ENCODE results near the gene PLA1A. TPM values are rescaled to one million over a fixed set of nuclear protein-coding genes. Genes with fewer than 3 reads are reported as not detected.

Gene PLA1A
- total RNA-seq, 1 donor from 2014 or later, result not detected

DNA sequence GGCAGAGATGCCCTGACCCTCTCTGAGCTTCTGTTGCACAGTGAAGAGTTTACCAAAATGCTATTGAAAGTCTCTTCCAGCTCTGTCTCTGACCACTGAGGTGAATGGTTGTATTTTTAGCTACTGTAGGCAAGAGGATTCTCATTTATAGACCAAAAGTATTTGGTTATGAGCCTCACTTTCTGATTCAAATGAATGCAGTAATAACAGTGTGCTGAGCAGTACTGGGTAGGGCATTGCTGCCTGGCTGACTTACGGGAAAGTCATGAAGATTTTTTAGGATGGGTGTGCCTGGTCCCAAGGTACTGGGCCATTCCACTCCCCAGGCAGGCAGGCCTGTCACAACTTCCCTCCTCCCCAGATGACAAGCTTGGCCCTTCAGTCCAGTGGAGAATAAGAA lies 15.5 kb downstream of the PLA1A start:
- H3K27me3 Mint-ChIP-seq (ENCODE audit: low read depth), result no peaks in the 10 kb centered on the region
- H3K27ac Mint-ChIP-seq, result no peak overlapping the region
- TF ChIP-seq, protein P1, sequence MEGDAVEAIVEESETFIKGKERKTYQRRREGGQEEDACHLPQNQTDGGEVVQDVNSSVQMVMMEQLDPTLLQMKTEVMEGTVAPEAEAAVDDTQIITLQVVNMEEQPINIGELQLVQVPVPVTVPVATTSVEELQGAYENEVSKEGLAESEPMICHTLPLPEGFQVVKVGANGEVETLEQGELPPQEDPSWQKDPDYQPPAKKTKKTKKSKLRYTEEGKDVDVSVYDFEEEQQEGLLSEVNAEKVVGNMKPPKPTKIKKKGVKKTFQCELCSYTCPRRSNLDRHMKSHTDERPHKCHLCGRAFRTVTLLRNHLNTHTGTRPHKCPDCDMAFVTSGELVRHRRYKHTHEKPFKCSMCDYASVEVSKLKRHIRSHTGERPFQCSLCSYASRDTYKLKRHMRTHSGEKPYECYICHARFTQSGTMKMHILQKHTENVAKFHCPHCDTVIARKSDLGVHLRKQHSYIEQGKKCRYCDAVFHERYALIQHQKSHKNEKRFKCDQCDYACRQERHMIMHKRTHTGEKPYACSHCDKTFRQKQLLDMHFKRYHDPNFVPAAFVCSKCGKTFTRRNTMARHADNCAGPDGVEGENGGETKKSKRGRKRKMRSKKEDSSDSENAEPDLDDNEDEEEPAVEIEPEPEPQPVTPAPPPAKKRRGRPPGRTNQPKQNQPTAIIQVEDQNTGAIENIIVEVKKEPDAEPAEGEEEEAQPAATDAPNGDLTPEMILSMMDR (IDR thresholded peaks at IDR 0.05; ENCODE audit: unreplicated experiment), result no peak
- no peak overlapping the region for H3K4me3 Mint-ChIP-seq
- peaks cover 4% of the 10 kb centered on the region for H3K4me1 Mint-ChIP-seq
- no peaks in the 10 kb centered on the region for H3K36me3 Mint-ChIP-seq
- H3K9me3 Mint-ChIP-seq, result peaks cover 4% of the 10 kb centered on the region
- no peak for DNase-seq (ENCODE audit: low spot score in 2 of 2, unreplicated experiment in 2 of 2)

DNA sequence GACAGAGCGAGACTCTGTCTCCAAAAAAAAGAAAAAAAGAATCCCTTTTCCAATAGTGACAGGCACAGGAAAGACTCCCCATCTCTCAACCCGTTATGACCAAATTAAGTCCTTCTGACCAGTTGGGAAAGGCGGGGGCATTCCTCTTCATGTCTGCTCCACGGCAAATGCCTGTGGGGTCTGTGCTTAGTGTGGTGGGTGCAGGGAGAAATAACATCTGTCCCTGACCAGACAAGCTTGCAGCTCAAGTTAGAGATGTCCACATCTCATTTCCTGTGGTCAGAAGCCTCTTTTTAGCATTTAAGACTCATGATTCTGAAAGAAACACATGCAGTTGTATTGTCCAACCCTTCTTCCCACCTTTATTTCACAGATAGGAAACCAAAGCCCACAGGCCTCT lies 16.2 kb downstream of the PLA1A start:
- peaks cover 4% of the 10 kb centered on the region for H3K4me1 Mint-ChIP-seq
- H3K4me3 Mint-ChIP-seq, result no peak overlapping the region
- TF ChIP-seq, protein P1 (IDR thresholded peaks at IDR 0.05; ENCODE audit: unreplicated experiment), result no peak
- H3K27ac Mint-ChIP-seq, result no peak overlapping the region
- peaks cover 4% of the 10 kb centered on the region for H3K9me3 Mint-ChIP-seq
- no peaks in the 10 kb centered on the region for H3K36me3 Mint-ChIP-seq
- no peak for DNase-seq (ENCODE audit: low spot score in 2 of 2, unreplicated experiment in 2 of 2)
- no peaks in the 10 kb centered on the region for H3K27me3 Mint-ChIP-seq (ENCODE audit: low read depth)

DNA sequence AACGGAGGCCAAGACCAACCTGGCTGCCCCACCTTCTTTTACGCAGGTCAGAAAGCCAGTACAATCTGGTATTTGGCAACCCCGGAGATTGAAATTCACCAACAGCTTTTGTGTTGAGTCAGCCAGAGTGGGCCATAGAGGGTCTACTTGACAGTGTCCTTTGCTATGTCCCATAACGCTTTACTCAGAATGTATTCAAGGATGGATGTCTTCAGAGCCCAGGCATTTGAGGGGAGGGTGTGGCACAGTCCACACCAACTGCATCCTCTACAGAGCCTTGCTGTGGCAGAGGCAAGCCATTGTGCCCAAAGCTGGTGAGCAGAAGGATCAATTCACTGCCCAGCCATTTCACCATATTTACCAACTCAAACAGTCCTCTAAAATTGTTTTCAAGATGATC lies 18.4 kb downstream of the PLA1A start:
- TF ChIP-seq, protein P1 (IDR thresholded peaks at IDR 0.05; ENCODE audit: unreplicated experiment), result no peak
- no peaks in the 10 kb centered on the region for H3K4me1 Mint-ChIP-seq
- no peak overlapping the region for H3K4me3 Mint-ChIP-seq
- no peaks in the 10 kb centered on the region for H3K27me3 Mint-ChIP-seq (ENCODE audit: low read depth)
- no peak overlapping the region for H3K27ac Mint-ChIP-seq
- H3K9me3 Mint-ChIP-seq, result no peaks in the 10 kb centered on the region
- H3K36me3 Mint-ChIP-seq, result no peaks in the 10 kb centered on the region
- DNase-seq (ENCODE audit: low spot score in 2 of 2, unreplicated experiment in 2 of 2), result no peak

DNA sequence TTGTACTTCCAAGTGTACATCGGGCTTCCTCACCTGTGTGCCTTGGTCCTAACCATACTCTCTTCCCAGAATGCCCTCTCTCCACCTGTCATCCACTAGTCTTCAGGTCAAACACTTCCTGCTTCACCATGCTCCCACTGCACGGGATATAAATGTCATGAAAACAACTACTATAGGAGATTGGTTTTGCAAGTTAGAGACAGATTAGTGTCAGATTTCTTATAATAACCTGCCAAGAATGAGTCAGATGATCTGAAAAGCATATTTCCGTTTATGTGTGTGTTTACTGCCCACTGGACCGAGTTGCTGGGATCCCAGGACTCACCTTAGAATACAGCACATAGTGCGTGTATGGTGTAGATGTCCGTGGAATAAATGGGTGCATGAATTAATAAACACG lies 21.4 kb downstream of the PLA1A start:
- H3K36me3 Mint-ChIP-seq, result no peaks in the 10 kb centered on the region
- H3K27me3 Mint-ChIP-seq (ENCODE audit: low read depth), result no peaks in the 10 kb centered on the region
- DNase-seq (ENCODE audit: low spot score in 2 of 2, unreplicated experiment in 2 of 2), result no peak
- TF ChIP-seq, protein P1 (IDR thresholded peaks at IDR 0.05; ENCODE audit: unreplicated experiment), result no peak
- peaks cover 2% of the 10 kb centered on the region for H3K9me3 Mint-ChIP-seq
- no peak overlapping the region for H3K4me3 Mint-ChIP-seq
- H3K27ac Mint-ChIP-seq, result no peak overlapping the region
- H3K4me1 Mint-ChIP-seq, result no peaks in the 10 kb centered on the region

DNA sequence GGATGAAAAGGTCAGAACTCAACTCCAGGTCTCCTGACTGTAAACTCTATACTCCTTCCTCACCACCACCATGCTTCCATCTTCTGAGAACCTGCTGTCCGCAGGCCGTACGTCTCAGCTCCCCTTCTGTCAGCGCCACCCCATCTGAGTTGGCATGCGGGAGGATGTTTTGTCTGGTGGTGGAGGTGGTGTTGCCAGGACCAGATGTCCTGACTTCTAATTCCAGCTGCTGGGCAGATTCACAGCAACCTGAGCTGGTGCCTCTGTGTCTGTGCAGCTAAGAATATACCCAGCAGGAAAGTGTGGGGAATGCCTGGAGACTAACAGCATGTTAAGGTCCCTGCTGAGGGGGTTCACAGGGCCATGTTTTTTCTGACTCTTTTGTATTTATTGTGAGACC lies 23.2 kb downstream of the PLA1A start:
- Mint-ChIP-seq H3K27me3 (ENCODE audit: low read depth) (no peaks in the 10 kb centered on the region), H3K9me3 (peaks cover 5% of the 10 kb centered on the region), H3K36me3 (no peaks in the 10 kb centered on the region), H3K27ac (no peak overlapping the region), H3K4me1 (peaks cover 1% of the 10 kb centered on the region), H3K4me3 (no peak overlapping the region)
- no peak for DNase-seq (ENCODE audit: low spot score in 2 of 2, unreplicated experiment in 2 of 2)
- TF ChIP-seq, protein P1 (IDR thresholded peaks at IDR 0.05; ENCODE audit: unreplicated experiment), result no peak

Data from mesothelial cell of epicardium (in vitro differentiated cells).